OCI-LY3 (cell line): ENCODE data around the gene RNF187.

ENCODE experiments used
- CTCF ChIP-seq: fragments of 200-600, 300-600 bp; sonication (generic); IDR thresholded peaks from 2 replicates; pipeline ENCODE4 v1.5.1; 2014; ENCODE audit warnings: antibody characterized with exemption, low read length, low read depth
- EZH2phosphoT487 ChIP-seq: fragments of 200-600 bp; shearing (Covaris generic); IDR thresholded peaks from 2 replicates; pipeline ENCODE4 v1.6.1; 2018; ENCODE audit warnings: antibody characterized with exemption, mixed run types, low read depth

GRCh38 chr1:228542376-228542775 lies 55.2 kb downstream of the RNF187 start:
- no peak for TF ChIP-seq CTCF
- no peak for TF ChIP-seq EZH2phosphoT487
